ENCODE measurements around the gene TNS1.
A peak's percentile ranks its signal among the peaks of the same experiment; 100 is the strongest.

TNS1 gene

GRCh38 chr2:217766356-217766755, 236.4 kb downstream of the TNS1 start:
- no peaks in the 10 kb centered on the region for H3K27me3 ChIP-seq
- TF ChIP-seq CTCF (IDR thresholded peaks at IDR 0.05; ENCODE audit: low read depth, low read length) = no peak
- DNase-seq = no peak

GRCh38 chr2:217761645-217762277, 241.0 kb downstream of the TNS1 start:
- H3K27me3 ChIP-seq = no peaks in the 10 kb centered on the region
- H3K9me3 ChIP-seq = peaks cover 5% of the 10 kb centered on the region; the same call in 1 of the 2 replicates
- H3K4me1 ChIP-seq = no peaks in the 10 kb centered on the region
- H3K4me3 ChIP-seq (ENCODE audit: low read depth, low read length) = no peak overlapping the region
- no peak for TF ChIP-seq CTCF (IDR thresholded peaks at IDR 0.05; ENCODE audit: low read depth, low read length)
- DNase-seq = no peak
- H3K36me3 ChIP-seq = no peaks in the 10 kb centered on the region

More at GRCh38 chr2:217766356-217766755, 236.4 kb downstream of the TNS1 start:
- peaks cover 5% of the 10 kb centered on the region; the same call in 1 of the 2 replicates for H3K9me3 ChIP-seq
- no peaks in the 10 kb centered on the region for H3K4me1 ChIP-seq
- H3K4me3 ChIP-seq (ENCODE audit: low read depth, low read length) = no peak overlapping the region
- no peaks in the 10 kb centered on the region for H3K36me3 ChIP-seq

- TF ChIP-seq CTCF (IDR thresholded peaks at IDR 0.05; ENCODE audit: low read depth, low read length) = no peak
- no peak for DNase-seq
Observed at GRCh38 chr2:217759991-217760390, 242.8 kb downstream of the TNS1 start.

GRCh38 chr2:217757108-217757463, 245.7 kb downstream of the TNS1 start:
- DNase-seq = no peak
- H3K36me3 ChIP-seq = no peaks in the 10 kb centered on the region
- TF ChIP-seq CTCF (IDR thresholded peaks at IDR 0.05; ENCODE audit: low read depth, low read length) = no peak

More at GRCh38 chr2:217759991-217760390, 242.8 kb downstream of the TNS1 start:
- Histone ChIP-seq H3K4me3 (ENCODE audit: low read depth, low read length) (no peak overlapping the region), H3K27me3 (no peaks in the 10 kb centered on the region), H3K4me1 (no peaks in the 10 kb centered on the region), H3K9me3 (peaks cover 5% of the 10 kb centered on the region; the same call in 1 of the 2 replicates), H3K36me3 (no peaks in the 10 kb centered on the region)

GRCh38 chr2:217756375-217757107, 246.3 kb downstream of the TNS1 start:
- Histone ChIP-seq H3K4me1 (no peaks in the 10 kb centered on the region), H3K36me3 (no peaks in the 10 kb centered on the region), H3K4me3 (ENCODE audit: low read depth, low read length) (peak overlapping the region; percentile 65), H3K9me3 (no peaks in the 10 kb centered on the region), H3K27me3 (no peaks in the 10 kb centered on the region)
- peak; percentile 97 for DNase-seq
- TF ChIP-seq CTCF (IDR thresholded peaks at IDR 0.05; ENCODE audit: low read depth, low read length) = peak; percentile 91

More at GRCh38 chr2:217757108-217757463, 245.7 kb downstream of the TNS1 start:
- Histone ChIP-seq H3K4me3 (ENCODE audit: low read depth, low read length) (no peak overlapping the region), H3K4me1 (no peaks in the 10 kb centered on the region), H3K27me3 (no peaks in the 10 kb centered on the region), H3K9me3 (peaks cover 3% of the 10 kb centered on the region; the same call in 1 of the 2 replicates)

Data from BE2C (cell line).